GM12874 (cell line): ENCODE results near the gene FAM222A.

Experiments used
- CTCF ChIP-seq: IDR thresholded peaks from 2 replicates; pipeline ENCODE4 v1.5.1; 2011; ENCODE audit warnings: low read depth, mild to moderate bottlenecking, control low read depth, low read length, moderate library complexity; ENCODE audit not compliant: insufficient read depth

Gene FAM222A

GRCh38 chr12:109708939-109709338 is 4.7 kb upstream of the FAM222A start:
- TF ChIP-seq CTCF, result no peak

- no peak for TF ChIP-seq CTCF
These were observed 4.1 kb upstream of the FAM222A start for GRCh38 chr12:109709401-109709991.

- no peak for TF ChIP-seq CTCF
These were observed 3.3 kb upstream of the FAM222A start for GRCh38 chr12:109710205-109710746.

GRCh38 chr12:109710747-109711595 is 2.7 kb upstream of the FAM222A start:
- TF ChIP-seq CTCF, result no peak

GRCh38 chr12:109711596-109712461 is 1.8 kb upstream of the FAM222A start:
- TF ChIP-seq CTCF, result no peak

- TF ChIP-seq CTCF, result no peak
These were observed 702 bp downstream of the FAM222A start for GRCh38 chr12:109714141-109714912.

- no peak for TF ChIP-seq CTCF
These were observed 1.3 kb downstream of the FAM222A start for GRCh38 chr12:109714913-109715244.
